Activated B cell treated with CpG ODN at 0.5 μM for 24 hours (primary cell): ENCODE data around the gene SCML1. TPM values are rescaled to one million over a fixed set of nuclear protein-coding genes. Genes with fewer than 3 reads are reported as not detected.
A peak's percentile ranks its signal among the peaks of the same experiment; 100 is the strongest.

Experiments used
- ATAC-seq: fragments of 200-7000 bp; cut with Tn5 transposase; one replicate; pipeline ENCODE4 v1.10.0; 2021; ENCODE audit warnings: low read depth, mild to moderate bottlenecking, moderate library complexity
- CTCF ChIA-PET: fragments of 350-600 bp; sonication (Branson Sonifier 250); formaldehyde crosslinking; loops from one replicate; lab custom pipeline; 2021; ENCODE audit warnings: antibody characterized with exemption; lab: Charles Lee
- POLR2A ChIA-PET: fragments of 350-600 bp; sonication (Branson Sonifier 250); formaldehyde crosslinking; loops from one replicate; lab custom pipeline; 2021; ENCODE audit warnings: antibody characterized with exemption; lab: Charles Lee
- DNase-seq: peaks from one replicate; pipeline ENCODE4 v3.0.0; 2022
- H3K27ac Mint-ChIP-seq: one replicate; pipeline ENCODE4 v1.8.0; 2020; ENCODE audit warnings: mixed read lengths
- H3K27me3 Mint-ChIP-seq: one replicate; pipeline ENCODE4 v1.8.0; 2021; ENCODE audit warnings: mixed read lengths
- H3K36me3 Mint-ChIP-seq: one replicate; pipeline ENCODE4 v1.8.0; 2021; ENCODE audit warnings: low read depth, mixed read lengths
- H3K4me1 Mint-ChIP-seq: one replicate; pipeline ENCODE4 v1.8.0; 2021; ENCODE audit warnings: mixed read lengths
- H3K4me3 Mint-ChIP-seq: one replicate; pipeline ENCODE4 v1.8.0; 2020; ENCODE audit warnings: mild to moderate bottlenecking, mixed read lengths
- H3K9me3 Mint-ChIP-seq: one replicate; pipeline ENCODE4 v1.8.0; 2020; ENCODE audit warnings: mixed read lengths
- CTCF ChIP-seq: fragments of 200-600 bp; IDR thresholded peaks from one replicate; pipeline ENCODE4 v1.8.0; 2022; ENCODE audit warnings: antibody characterized with exemption, mild to moderate bottlenecking
- intact Hi-C: fragments of 100-400 bp; cut with micrococcal nuclease; formaldehyde crosslinking; loops from one replicate; pipeline ENCODE4 v1.15.1; 2024
- total RNA-seq: library from RNA; stranded (reverse); gene quantifications from 2 replicates; pipeline ENCODE4 v1.2.3, GENCODE V29; 2022

Gene SCML1
- total RNA-seq, 1 donor from 2014 or later = 6.5 TPM

- ATAC-seq = no peak
- intact Hi-C loops = no loop called here
- ChIA-PET CTCF (no interaction called here), POLR2A (no interaction called here)
- no peak overlapping the region for H3K4me3 Mint-ChIP-seq
- no peak for DNase-seq
- no peaks in the 10 kb centered on the region for H3K27me3 Mint-ChIP-seq
- no peaks in the 10 kb centered on the region for H3K36me3 Mint-ChIP-seq
- no peak for TF ChIP-seq CTCF
- no peaks in the 10 kb centered on the region for H3K9me3 Mint-ChIP-seq
- no peak overlapping the region for H3K27ac Mint-ChIP-seq
- H3K4me1 Mint-ChIP-seq = no peaks in the 10 kb centered on the region
Measured at GRCh38 chrX:17725181-17725580, 12.1 kb upstream of the SCML1 start.

- Mint-ChIP-seq H3K9me3 (no peaks in the 10 kb centered on the region), H3K27ac (no peak overlapping the region), H3K27me3 (no peaks in the 10 kb centered on the region), H3K36me3 (no peaks in the 10 kb centered on the region), H3K4me3 (no peak overlapping the region), H3K4me1 (peaks cover 2% of the 10 kb centered on the region)
- DNase-seq (no peak), ATAC-seq (no peak)
- intact Hi-C loops = loop anchor here (10.0 kb wide), 1 partner anchor 1153 kb away; no protein-coding TSS in a partner anchor
- ChIA-PET CTCF (no interaction called here), POLR2A (no interaction called here)
- no peak for TF ChIP-seq CTCF
Measured at GRCh38 chrX:17732138-17732783, 5.0 kb upstream of the SCML1 start.

DNA sequence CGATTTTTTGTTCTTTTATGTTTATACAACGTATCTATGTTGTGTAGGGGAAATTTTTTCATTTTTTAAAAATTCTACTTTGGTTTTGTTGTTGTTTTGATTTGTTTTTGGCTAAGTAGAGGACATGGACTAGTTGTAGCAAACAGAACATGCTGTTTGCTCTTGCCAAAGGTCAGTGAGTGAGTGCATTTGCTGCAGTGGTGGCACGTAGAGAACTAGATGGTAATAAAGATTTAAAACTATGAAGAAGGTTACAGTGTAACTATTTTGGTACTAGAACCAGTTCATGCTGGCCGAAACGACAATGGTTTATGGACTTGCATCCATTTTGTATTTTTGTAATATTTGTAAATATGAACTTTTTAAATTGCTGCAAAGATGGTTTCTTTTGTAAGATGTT lies 1.9 kb upstream of the SCML1 start:
- no peaks in the 10 kb centered on the region for H3K9me3 Mint-ChIP-seq
- H3K4me1 Mint-ChIP-seq = peaks cover 15% of the 10 kb centered on the region
- H3K36me3 Mint-ChIP-seq = no peaks in the 10 kb centered on the region
- ChIA-PET CTCF (no interaction called here), POLR2A (no interaction called here)
- H3K27me3 Mint-ChIP-seq = no peaks in the 10 kb centered on the region
- DNase-seq (no peak), ATAC-seq (no peak)
- no peak overlapping the region for H3K4me3 Mint-ChIP-seq
- no peak for TF ChIP-seq CTCF
- H3K27ac Mint-ChIP-seq = no peak overlapping the region
- intact Hi-C loops = loop anchor here (5.0 to 10.0 kb wide), 4 partner anchors 617 to 1247 kb away; partner anchors contain the start of genes PHKA2, SCML2 and TXLNG

GRCh38 chrX:17736478-17736855 lies 826 bp upstream of the SCML1 start:
- ChIA-PET CTCF (no interaction called here), POLR2A (interaction anchor here (1.0 kb wide), 1 partner anchor 1017 kb away, joined by 3 read pairs; no protein-coding TSS in a partner anchor)
- H3K27ac Mint-ChIP-seq = peak overlapping the region; percentile 74
- DNase-seq (no peak), ATAC-seq (no peak)
- no peaks in the 10 kb centered on the region for H3K27me3 Mint-ChIP-seq
- H3K4me3 Mint-ChIP-seq = peak overlapping the region; percentile 84
- intact Hi-C loops = loop anchor here (2.0 to 10.0 kb wide), 6 partner anchors 616 to 1606 kb away; partner anchors contain the start of genes PDHA1, PHKA2, RBBP7 and SCML2
- no peak for TF ChIP-seq CTCF
- H3K9me3 Mint-ChIP-seq = no peaks in the 10 kb centered on the region
- peaks cover 15% of the 10 kb centered on the region for H3K4me1 Mint-ChIP-seq
- H3K36me3 Mint-ChIP-seq = no peaks in the 10 kb centered on the region

- Mint-ChIP-seq H3K27me3 (no peaks in the 10 kb centered on the region), H3K36me3 (no peaks in the 10 kb centered on the region), H3K9me3 (no peaks in the 10 kb centered on the region), H3K4me1 (peaks cover 15% of the 10 kb centered on the region), H3K27ac (peak overlapping the region; percentile 74), H3K4me3 (peak overlapping the region; percentile 84)
- no peak for ATAC-seq
- intact Hi-C loops = loop anchor here (1.0 to 10.0 kb wide), 7 partner anchors 615 to 1605 kb away; partner anchors contain the start of genes CDKL5, PDHA1, PHKA2 and RBBP7
- POLR2A ChIA-PET = interaction anchor here (0.8 kb wide), 1 partner anchor 687 kb away, joined by 6 read pairs; no protein-coding TSS in a partner anchor
- DNase-seq = peak; percentile 22
- CTCF ChIA-PET = interaction anchor here (0.6 kb wide), 1 partner anchor 835 kb away, joined by 3 read pairs; no protein-coding TSS in a partner anchor
- no peak for TF ChIP-seq CTCF
Measured at GRCh38 chrX:17737710-17737985, 355 bp downstream of the SCML1 start.
